NCI-H510A (cell line): ENCODE measurements around the gene ZC3H8.

Experiments used
- DNase-seq: peaks from one replicate; lab custom pipeline; 2025; lab: John Stamatoyannopoulos, UW

ZC3H8 gene

GRCh38 chr2:112164876-112165275 is 90.0 kb downstream of the ZC3H8 start:
- no peak for DNase-seq

GRCh38 chr2:112163541-112163981 is 91.3 kb downstream of the ZC3H8 start:
- DNase-seq: no peak

- DNase-seq: no peak
Measured at GRCh38 chr2:112162956-112163355, 91.9 kb downstream of the ZC3H8 start.

- no peak for DNase-seq
Measured at GRCh38 chr2:112162341-112162740, 92.5 kb downstream of the ZC3H8 start.
